ENCODE data around the gene ANKRD18A.
"Not testable (repeated sequence)": the region's sequence is repeated elsewhere in the genome, so short reads cannot be mapped to it uniquely, and the experiment has no call there.

GRCh38 chr9:38557746-38558145 lies 62.6 kb downstream of the ANKRD18A start:
- TF ChIP-seq CTCF, POLR2A, EP300 (IDR thresholded peaks at IDR 0.05): not testable (repeated sequence)

All from tibial nerve (tissue), 4 donors.